Neural progenitor cell (in vitro differentiated cells): ENCODE data around the gene ZG16. TPM values are rescaled to one million over a fixed set of nuclear protein-coding genes. Genes with fewer than 3 reads are reported as not detected.
"Not testable (repeated sequence)": the region's sequence is repeated elsewhere in the genome, so short reads cannot be mapped to it uniquely, and the experiment has no call there.

Experiments used
- DNase-seq: peaks from one replicate; pipeline ENCODE4 v3.0.0-alpha.2; 2016; ENCODE audit warnings: low spot score
- H2AFZ ChIP-seq: fragments of 200-600 bp; sonication (generic); replicated peaks from 2 replicates; pipeline ENCODE4 v1.6.1; 2016; ENCODE audit warnings: antibody characterized with exemption
- H3F3A ChIP-seq: fragments of 200-600 bp; sonication (generic); 2 replicates; pipeline ENCODE4 v1.6.1; 2016; ENCODE audit warnings: antibody characterized with exemption, low read depth
- H3K27ac ChIP-seq: fragments of 200-600 bp; sonication (generic); 2 replicates; pipeline ENCODE4 v1.5.1; 2016; ENCODE audit warnings: mild to moderate bottlenecking
- H3K27me3 ChIP-seq: fragments of 200-600 bp; sonication (generic); 2 replicates; pipeline ENCODE4 v1.6.1; 2016; ENCODE audit warnings: mild to moderate bottlenecking, moderate library complexity
- H3K36me3 ChIP-seq: fragments of 200-600 bp; sonication (generic); 2 replicates; pipeline ENCODE4 v1.5.1; 2016
- H3K4me1 ChIP-seq: fragments of 200-600 bp; sonication (generic); 2 replicates; pipeline ENCODE4 v1.6.1; 2016; ENCODE audit warnings: mixed run types
- H3K4me2 ChIP-seq: fragments of 200-600 bp; sonication (generic); 2 replicates; pipeline ENCODE4 v1.6.1; 2016
- H3K4me3 ChIP-seq: fragments of 200-600 bp; sonication (generic); 2 replicates; pipeline ENCODE4 v1.5.1; 2016
- H3K79me2 ChIP-seq: fragments of 200-600 bp; sonication (generic); 2 replicates; pipeline ENCODE4 v1.6.1; 2016; ENCODE audit warnings: low read depth
- H3K9ac ChIP-seq: fragments of 200-600 bp; sonication (generic); 2 replicates; pipeline ENCODE4 v1.6.1; 2016
- H3K9me3 ChIP-seq: fragments of 200-600 bp; sonication (generic); 2 replicates; pipeline ENCODE4 v1.5.1; 2016; ENCODE audit warnings: low read depth
- H4K20me1 ChIP-seq: fragments of 200-600 bp; sonication (generic); 2 replicates; pipeline ENCODE4 v1.6.1; 2016; ENCODE audit warnings: low read depth
- H3K27ac Mint-ChIP-seq: 3 replicates; pipeline ENCODE4 v1.8.0; 2021; ENCODE audit warnings: mixed read lengths
- H3K27me3 Mint-ChIP-seq: 2 replicates; pipeline ENCODE4 v1.8.0; 2022; ENCODE audit warnings: low read depth, mild to moderate bottlenecking, inconsistent platforms, moderate library complexity, mixed read lengths; ENCODE audit not compliant: insufficient read depth
- H3K36me3 Mint-ChIP-seq: 3 replicates; pipeline ENCODE4 v1.8.0; 2021; ENCODE audit warnings: mixed read lengths
- H3K4me1 Mint-ChIP-seq: 3 replicates; pipeline ENCODE4 v1.8.0; 2021; ENCODE audit warnings: mixed read lengths
- H3K4me3 Mint-ChIP-seq: 3 replicates; pipeline ENCODE4 v1.8.0; 2021; ENCODE audit warnings: mild to moderate bottlenecking, moderate library complexity, mixed read lengths
- H3K9me3 Mint-ChIP-seq: 3 replicates; pipeline ENCODE4 v1.8.0; 2020; ENCODE audit warnings: mixed read lengths
- CTCF ChIP-seq: fragments of 200-600 bp; sonication (generic); IDR thresholded peaks from 2 replicates; pipeline ENCODE4 v1.5.1; 2017; ENCODE audit warnings: antibody characterized with exemption, mild to moderate bottlenecking
- EZH2 ChIP-seq: fragments of 200-600 bp; sonication (generic); IDR thresholded peaks from 2 replicates; pipeline ENCODE4 v1.6.1; 2017; ENCODE audit warnings: antibody characterized with exemption, mild to moderate bottlenecking, moderate library complexity
- EZH2phosphoT487 ChIP-seq: fragments of 200-600 bp; sonication (generic); IDR thresholded peaks from 2 replicates; pipeline ENCODE4 v1.6.1; 2017; ENCODE audit warnings: antibody characterized with exemption
- total RNA-seq: library from RNA; depleted of rRNA; stranded (reverse); fragments of >200 nt; gene quantifications from 2 replicates; pipeline ENCODE4 v1.2.3, GENCODE V29; 2015; ENCODE audit warnings: low replicate concordance

Gene ZG16
- total RNA-seq, 1 donor from 2014 or later: not detected

GRCh38 chr16:29784901-29785500 is 6.9 kb downstream of the ZG16 start:
- H3K36me3 ChIP-seq: no peaks in the 10 kb centered on the region
- H3K27me3 Mint-ChIP-seq: peaks cover 13% of the 10 kb centered on the region
- peaks cover 15% of the 10 kb centered on the region for H3K4me1 Mint-ChIP-seq
- H3K27ac ChIP-seq: no peak overlapping the region
- peaks cover 5% of the 10 kb centered on the region for H3K4me1 ChIP-seq
- H3K79me2 ChIP-seq: no peaks in the 10 kb centered on the region
- no peak overlapping the region for H3K9ac ChIP-seq
- no peaks in the 10 kb centered on the region for H3K36me3 Mint-ChIP-seq
- peak overlapping the region; percentile 65 for H3K4me2 ChIP-seq
- no peaks in the 10 kb centered on the region for H4K20me1 ChIP-seq
- DNase-seq: peak; percentile 90
- H3K27ac Mint-ChIP-seq: no peak overlapping the region
- H3K4me3 ChIP-seq: peak overlapping the region; percentile 26
- peaks cover 11% of the 10 kb centered on the region for H3F3A ChIP-seq
- H3K4me3 Mint-ChIP-seq: no peak overlapping the region
- peak overlapping the region; percentile 96 for H2AFZ ChIP-seq
- H3K9me3 Mint-ChIP-seq: peaks cover 2% of the 10 kb centered on the region
- TF ChIP-seq CTCF: peak; percentile 84
- TF ChIP-seq EZH2: no peak
- peak; percentile 47 for TF ChIP-seq EZH2phosphoT487
- H3K9me3 ChIP-seq: no peaks in the 10 kb centered on the region
- H3K27me3 ChIP-seq: no peaks in the 10 kb centered on the region

- not testable (repeated sequence) for DNase-seq, H3K36me3 Mint-ChIP-seq, H3K4me2 ChIP-seq, H3K27me3 ChIP-seq, H3K9me3 ChIP-seq, H3K9ac ChIP-seq, H3K4me3 Mint-ChIP-seq, H3K4me3 ChIP-seq, H3K36me3 ChIP-seq, H3K27me3 Mint-ChIP-seq, H3K27ac ChIP-seq, H3K27ac Mint-ChIP-seq, H4K20me1 ChIP-seq, H3K9me3 Mint-ChIP-seq, H2AFZ ChIP-seq
- Histone ChIP-seq H3F3A (peaks cover 14% of the 10 kb centered on the region), H3K4me1 (peaks cover 12% of the 10 kb centered on the region), H3K79me2 (peaks cover 16% of the 10 kb centered on the region)
- peaks cover 24% of the 10 kb centered on the region for H3K4me1 Mint-ChIP-seq
These were observed 9.1 kb downstream of the ZG16 start for GRCh38 chr16:29787155-29787554.

- DNase-seq: no peak
- Histone ChIP-seq H3K9me3 (no peaks in the 10 kb centered on the region), H3K36me3 (no peaks in the 10 kb centered on the region), H2AFZ (peak overlapping the region; percentile 85), H3K9ac (peak overlapping the region; percentile 40), H3K4me1 (peaks cover 18% of the 10 kb centered on the region), H3F3A (peaks cover 14% of the 10 kb centered on the region), H3K27me3 (no peaks in the 10 kb centered on the region), H3K4me2 (peak overlapping the region; percentile 90), H4K20me1 (peaks cover 24% of the 10 kb centered on the region), H3K4me3 (peak overlapping the region; percentile 95), H3K27ac (no peak overlapping the region), H3K79me2 (peaks cover 42% of the 10 kb centered on the region)
- H3K9me3 Mint-ChIP-seq: peaks cover 2% of the 10 kb centered on the region
- no peak for TF ChIP-seq EZH2
- TF ChIP-seq CTCF: no peak
- TF ChIP-seq EZH2phosphoT487: no peak
- peaks cover 35% of the 10 kb centered on the region for H3K4me1 Mint-ChIP-seq
- peak overlapping the region; percentile 98 for H3K27ac Mint-ChIP-seq
- H3K4me3 Mint-ChIP-seq: peak overlapping the region; percentile 97
- H3K27me3 Mint-ChIP-seq: peaks cover 8% of the 10 kb centered on the region
- H3K36me3 Mint-ChIP-seq: peaks cover 9% of the 10 kb centered on the region
These were observed 11.7 kb downstream of the ZG16 start for GRCh38 chr16:29789775-29790182.

- Histone ChIP-seq H3K4me1 (peaks cover 18% of the 10 kb centered on the region), H3K27ac (no peak within 1 kb of the TSS), H3K9ac (peak within 1 kb of the TSS; percentile 74), H4K20me1 (peaks cover 30% of the 10 kb centered on the region), H3K79me2 (peaks cover 48% of the 10 kb centered on the region), H3K9me3 (no peaks in the 10 kb centered on the region), H3K36me3 (no peaks in the 10 kb centered on the region), H3K4me3 (peak within 1 kb of the TSS; percentile 95), H3F3A (peaks cover 12% of the 10 kb centered on the region), H3K27me3 (no peaks in the 10 kb centered on the region), H3K4me2 (peak within 1 kb of the TSS; percentile 99), H2AFZ (peak within 1 kb of the TSS; percentile 85)
- H3K36me3 Mint-ChIP-seq: peaks cover 12% of the 10 kb centered on the region
- H3K27ac Mint-ChIP-seq: peak within 1 kb of the TSS; percentile 98
- peak; percentile 73 for TF ChIP-seq CTCF
- no peak for TF ChIP-seq EZH2phosphoT487
- peak; percentile 100 for DNase-seq
- H3K27me3 Mint-ChIP-seq: peaks cover 8% of the 10 kb centered on the region
- H3K4me1 Mint-ChIP-seq: peaks cover 32% of the 10 kb centered on the region
- peak within 1 kb of the TSS; percentile 97 for H3K4me3 Mint-ChIP-seq
- H3K9me3 Mint-ChIP-seq: peaks cover 2% of the 10 kb centered on the region
These were observed 12.3 kb downstream of the ZG16 start, which contains the start of gene KIF22 for GRCh38 chr16:29790183-29790948. TSS of gene KIF22 (plus strand) at chr16:29790751. CDS start at chr16:29790760, 9 bp downstream.
